HCT116 (cell line): ENCODE measurements around the gene EXOC6B.

Source experiments
- POLR2A ChIP-seq: IDR thresholded peaks from 2 replicates; pipeline ENCODE4 v1.7.0; 2011; ENCODE audit warnings: borderline replicate concordance; ENCODE audit not compliant: insufficient read depth, insufficient read length; ENCODE audit errors: extremely low read depth
- REST ChIP-seq: IDR thresholded peaks from 2 replicates; pipeline ENCODE4 v1.6.1; 2012; ENCODE audit warnings: low read depth
- YY1 ChIP-seq: IDR thresholded peaks from 2 replicates; pipeline ENCODE4 v1.6.1; 2011; ENCODE audit warnings: low read length, low read depth, moderate library complexity, mild to moderate bottlenecking; ENCODE audit not compliant: insufficient replicate concordance; ENCODE audit errors: extremely low read depth
- ZNF274 ChIP-seq: fragments of 200-500 bp; sonication (Bioruptor generic); IDR thresholded peaks from 2 replicates; pipeline ENCODE4 v1.6.1; 2014; ENCODE audit warnings: mild to moderate bottlenecking, low read depth, low read length, inconsistent platforms
- TF ChIP-seq, protein P1 (sequence below), 3 experiments: fragments of 200-600 bp in 1 of 3; sonication (generic) in 1 of 3; IDR thresholded peaks in 2 of 3; conservative IDR thresholded peaks in 1 of 3; 2 replicates each; pipeline ENCODE4 v1.5.1; 2012 to 2017; ENCODE audit warnings: low read depth in 2 of 3, low read length in 2 of 3, antibody characterized with exemption in 1 of 3, borderline replicate concordance in 1 of 3, control low read depth in 1 of 3, mild to moderate bottlenecking in 1 of 3, mixed read lengths in 1 of 3, mixed run types in 1 of 3, moderate library complexity in 1 of 3; ENCODE audit not compliant: insufficient read depth in 1 of 3

DNA sequence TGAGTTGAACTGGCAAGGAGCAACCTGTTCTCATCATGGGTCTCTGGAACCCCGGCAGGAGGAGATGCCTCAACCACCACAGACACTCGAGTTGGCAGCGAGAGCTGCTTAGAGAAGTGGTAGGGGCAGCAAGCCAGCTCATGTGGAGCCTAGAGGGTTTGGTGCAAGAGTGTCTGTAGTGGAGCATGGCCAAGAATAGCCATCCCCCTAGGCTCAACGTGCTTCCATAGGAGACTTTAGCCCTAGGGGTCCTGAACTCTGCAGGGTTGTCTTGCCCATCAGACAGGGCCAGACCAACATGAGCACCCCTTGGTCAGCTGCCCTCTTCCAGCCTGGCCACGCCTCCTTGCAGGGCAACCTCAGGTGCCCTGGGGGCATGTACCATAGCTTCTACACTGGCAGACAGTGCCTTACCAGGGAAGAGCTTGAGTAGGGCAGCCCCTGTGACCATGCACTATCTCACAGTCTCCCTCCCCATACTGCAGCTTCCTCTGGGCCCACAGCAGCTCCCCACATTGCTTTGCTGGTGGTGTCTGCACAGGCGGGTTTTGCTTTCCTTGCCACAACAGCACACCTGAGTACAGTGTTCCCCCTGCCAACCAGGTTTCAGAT lies 187.1 kb downstream of the EXOC6B start:
- no peak for TF ChIP-seq ZNF274
- no peak for TF ChIP-seq YY1
- no peak for TF ChIP-seq POLR2A
- TF ChIP-seq, protein P1, sequence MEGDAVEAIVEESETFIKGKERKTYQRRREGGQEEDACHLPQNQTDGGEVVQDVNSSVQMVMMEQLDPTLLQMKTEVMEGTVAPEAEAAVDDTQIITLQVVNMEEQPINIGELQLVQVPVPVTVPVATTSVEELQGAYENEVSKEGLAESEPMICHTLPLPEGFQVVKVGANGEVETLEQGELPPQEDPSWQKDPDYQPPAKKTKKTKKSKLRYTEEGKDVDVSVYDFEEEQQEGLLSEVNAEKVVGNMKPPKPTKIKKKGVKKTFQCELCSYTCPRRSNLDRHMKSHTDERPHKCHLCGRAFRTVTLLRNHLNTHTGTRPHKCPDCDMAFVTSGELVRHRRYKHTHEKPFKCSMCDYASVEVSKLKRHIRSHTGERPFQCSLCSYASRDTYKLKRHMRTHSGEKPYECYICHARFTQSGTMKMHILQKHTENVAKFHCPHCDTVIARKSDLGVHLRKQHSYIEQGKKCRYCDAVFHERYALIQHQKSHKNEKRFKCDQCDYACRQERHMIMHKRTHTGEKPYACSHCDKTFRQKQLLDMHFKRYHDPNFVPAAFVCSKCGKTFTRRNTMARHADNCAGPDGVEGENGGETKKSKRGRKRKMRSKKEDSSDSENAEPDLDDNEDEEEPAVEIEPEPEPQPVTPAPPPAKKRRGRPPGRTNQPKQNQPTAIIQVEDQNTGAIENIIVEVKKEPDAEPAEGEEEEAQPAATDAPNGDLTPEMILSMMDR (IDR thresholded peaks at IDR 0.05 in 2 of 3, conservative IDR thresholded peaks at IDR 0.05 in 1 of 3; ENCODE audit: borderline replicate concordance in 1 of 3, insufficient read depth in 1 of 3, low read depth in 2 of 3, low read length in 2 of 3) = no peak
- no peak for TF ChIP-seq REST
